IPS-15b (cell line): ENCODE results near the gene TRIM42.

ENCODE experiments used
- H3K27me3 ChIP-seq: one replicate; pipeline ENCODE4 v1.6.1; 2013; ENCODE audit warnings: low read length; ENCODE audit not compliant: control insufficient read depth, insufficient read depth
- H3K36me3 ChIP-seq: one replicate; pipeline ENCODE4 v1.6.1; 2013; ENCODE audit warnings: low read length; ENCODE audit not compliant: control insufficient read depth, insufficient read depth
- H3K4me1 ChIP-seq: one replicate; pipeline ENCODE4 v1.6.1; 2013; ENCODE audit warnings: mild to moderate bottlenecking, low read length; ENCODE audit not compliant: control insufficient read depth, insufficient read depth
- H3K4me3 ChIP-seq: one replicate; pipeline ENCODE4 v1.5.1; 2013; ENCODE audit warnings: low read depth, low read length
- H3K9ac ChIP-seq: one replicate; pipeline ENCODE4 v1.6.1; 2013; ENCODE audit warnings: low read depth, mild to moderate bottlenecking, low read length
- H3K9me3 ChIP-seq: one replicate; pipeline ENCODE4 v1.6.1; 2013; ENCODE audit warnings: mild to moderate bottlenecking, low read length; ENCODE audit not compliant: control insufficient read depth, insufficient read depth

Gene TRIM42

DNA sequence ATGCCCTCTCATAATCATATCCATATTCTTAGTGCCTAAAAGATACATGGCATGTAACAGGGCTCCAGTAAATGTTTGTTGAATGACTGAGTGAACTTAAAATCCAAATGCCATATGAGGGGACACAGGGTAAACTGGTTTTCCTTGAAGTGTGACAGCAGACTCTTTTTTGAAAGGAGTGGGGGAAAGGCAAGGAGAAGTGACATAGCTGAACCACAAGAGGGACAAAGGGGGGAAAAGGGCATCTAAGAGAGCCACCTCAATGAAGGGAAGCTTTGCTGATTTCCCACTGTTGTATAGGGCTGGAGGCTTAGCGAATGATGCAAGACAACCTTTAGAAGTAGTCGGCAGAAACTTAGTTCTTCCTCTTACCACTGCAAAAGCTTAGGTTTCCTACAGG is 9.1 kb downstream of the TRIM42 start:
- no peak overlapping the region for H3K9ac ChIP-seq
- no peaks in the 10 kb centered on the region for H3K9me3 ChIP-seq
- no peaks in the 10 kb centered on the region for H3K36me3 ChIP-seq
- H3K4me3 ChIP-seq = no peak overlapping the region
- H3K4me1 ChIP-seq = no peaks in the 10 kb centered on the region
- no peaks in the 10 kb centered on the region for H3K27me3 ChIP-seq

DNA sequence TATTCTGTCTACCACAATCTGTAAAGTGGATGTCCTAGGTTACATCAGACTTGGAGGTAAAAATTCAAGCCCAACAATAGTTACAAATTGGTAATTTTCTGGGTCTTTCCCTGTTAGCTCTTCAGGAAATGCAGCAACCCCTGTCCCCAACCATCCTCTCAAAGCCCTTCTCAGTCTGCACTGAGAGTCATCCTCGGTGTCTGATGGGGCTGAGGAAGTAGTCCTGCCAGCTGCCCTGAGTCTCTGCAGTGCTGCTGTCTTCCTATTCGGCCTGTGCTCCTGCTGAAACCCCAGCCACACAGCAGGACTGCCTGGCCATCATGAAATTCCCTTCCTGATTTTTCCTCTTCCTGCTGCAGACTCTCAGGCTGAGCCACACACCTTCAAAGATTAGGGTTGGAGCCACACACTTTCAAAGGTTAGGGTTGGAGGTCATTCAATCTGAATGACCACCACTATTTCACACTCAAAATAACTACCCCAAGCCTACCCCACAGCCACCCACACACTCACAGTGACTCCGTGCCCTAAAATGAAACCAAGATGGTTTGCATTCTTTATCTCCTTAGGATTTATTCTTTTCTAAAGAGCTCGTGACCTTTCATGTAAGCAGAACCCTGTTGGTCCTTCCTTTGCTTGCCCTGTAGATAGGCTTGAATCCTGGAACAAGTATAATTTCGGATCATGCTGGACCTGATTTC is 17.6 kb downstream of the TRIM42 start:
- Histone ChIP-seq H3K9ac (no peak overlapping the region), H3K36me3 (no peaks in the 10 kb centered on the region), H3K4me3 (no peak overlapping the region), H3K9me3 (no peaks in the 10 kb centered on the region), H3K27me3 (no peaks in the 10 kb centered on the region), H3K4me1 (no peaks in the 10 kb centered on the region)

DNA sequence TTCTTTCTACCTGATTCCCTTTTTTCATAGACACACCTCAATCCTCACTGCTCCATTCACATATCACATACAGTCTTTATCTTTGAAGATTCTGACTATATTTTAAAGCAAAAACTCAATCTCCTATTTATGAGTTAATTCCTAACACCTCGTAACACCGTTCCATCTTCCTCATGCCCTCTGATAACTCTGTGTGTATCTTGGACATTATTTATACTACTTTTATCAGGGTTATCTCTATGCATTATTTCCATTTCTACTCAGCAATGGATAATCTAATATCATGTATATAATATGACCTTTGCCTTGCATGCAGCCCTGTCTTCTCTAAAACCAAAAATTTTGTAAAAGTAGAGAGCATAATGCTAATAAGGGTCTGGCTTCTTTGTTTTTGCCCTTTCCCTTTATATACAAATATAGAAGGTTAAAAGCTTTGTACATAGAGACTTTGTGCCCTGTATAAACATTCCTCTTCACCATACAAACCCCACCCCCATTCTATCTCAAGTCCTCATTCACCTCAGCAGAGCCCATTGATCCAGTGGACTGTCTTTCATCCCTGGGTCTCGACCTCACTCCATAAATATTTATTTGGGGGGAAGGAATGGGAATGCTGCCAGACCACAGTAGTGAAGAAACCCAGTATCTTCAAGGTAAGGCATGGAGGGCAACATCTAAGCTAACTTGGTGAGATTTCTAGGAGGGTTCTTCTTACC is 21.8 kb downstream of the TRIM42 start:
- Histone ChIP-seq H3K9ac (no peak overlapping the region), H3K27me3 (no peaks in the 10 kb centered on the region), H3K9me3 (no peaks in the 10 kb centered on the region), H3K4me1 (no peaks in the 10 kb centered on the region), H3K36me3 (no peaks in the 10 kb centered on the region), H3K4me3 (no peak overlapping the region)

DNA sequence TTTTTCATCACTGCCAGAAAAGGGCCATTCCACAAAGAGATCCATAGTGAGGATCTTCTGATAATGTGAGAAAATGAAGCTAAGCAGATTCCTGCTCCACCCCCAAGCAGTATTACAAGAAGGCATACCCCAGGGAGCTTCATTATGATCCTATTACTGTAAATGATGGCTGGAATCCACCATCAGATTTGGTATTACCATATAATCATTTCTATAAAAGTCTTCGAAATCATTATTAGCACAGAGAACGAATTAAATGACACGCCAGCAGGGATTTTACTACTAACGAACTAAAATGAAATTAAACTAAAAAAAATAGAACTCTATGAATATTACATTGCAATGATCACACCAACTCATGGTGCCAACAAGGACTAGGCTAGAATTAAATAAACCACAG is 24.4 kb downstream of the TRIM42 start:
- Histone ChIP-seq H3K9ac (no peak overlapping the region), H3K9me3 (peaks cover 8% of the 10 kb centered on the region), H3K4me3 (no peak overlapping the region), H3K27me3 (no peaks in the 10 kb centered on the region), H3K36me3 (no peaks in the 10 kb centered on the region), H3K4me1 (no peaks in the 10 kb centered on the region)

DNA sequence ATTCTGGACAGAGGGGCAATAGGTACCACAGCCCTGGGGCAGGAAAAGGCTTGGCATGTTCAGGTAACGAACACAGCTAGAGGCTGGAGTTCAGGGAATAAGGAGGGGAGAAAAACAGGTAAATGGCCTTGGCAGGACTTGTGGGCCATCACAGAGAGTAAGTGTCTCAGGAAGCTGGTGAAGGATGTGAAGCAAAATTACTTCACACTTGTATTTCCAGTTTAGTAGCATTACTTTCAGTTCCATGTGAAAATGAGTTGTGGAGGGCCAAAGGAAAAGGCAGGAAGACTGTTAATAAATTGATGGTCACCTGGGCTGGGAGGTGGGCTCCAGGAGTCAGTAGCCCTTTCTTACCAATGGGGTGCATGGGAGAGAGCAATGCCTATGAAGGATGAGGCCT is 25.6 kb downstream of the TRIM42 start:
- no peaks in the 10 kb centered on the region for H3K4me1 ChIP-seq
- H3K27me3 ChIP-seq = no peaks in the 10 kb centered on the region
- no peak overlapping the region for H3K9ac ChIP-seq
- H3K9me3 ChIP-seq = peaks cover 8% of the 10 kb centered on the region
- H3K36me3 ChIP-seq = no peaks in the 10 kb centered on the region
- no peak overlapping the region for H3K4me3 ChIP-seq

DNA sequence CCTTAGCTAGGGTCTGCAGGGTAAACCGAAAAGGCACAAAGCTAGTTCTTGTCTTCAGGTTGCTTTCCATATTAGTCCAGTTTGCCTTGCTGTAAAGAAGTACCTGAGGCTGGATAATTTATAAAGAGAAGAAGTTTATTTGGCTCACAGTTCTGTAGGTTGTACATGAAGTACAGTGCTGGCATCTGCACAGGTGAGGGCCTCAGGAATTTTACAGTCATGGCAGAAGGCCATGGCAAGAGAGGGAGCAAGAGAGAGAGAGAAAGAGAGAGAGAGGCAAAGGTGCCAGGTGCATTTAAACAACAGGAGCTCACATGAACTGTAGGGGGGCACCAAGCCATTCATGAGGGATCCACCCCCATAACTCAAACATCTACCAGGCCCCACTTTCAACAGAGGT is 26.9 kb downstream of the TRIM42 start:
- Histone ChIP-seq H3K27me3 (no peaks in the 10 kb centered on the region), H3K4me1 (no peaks in the 10 kb centered on the region), H3K36me3 (no peaks in the 10 kb centered on the region), H3K4me3 (no peak overlapping the region), H3K9me3 (peaks cover 8% of the 10 kb centered on the region), H3K9ac (no peak overlapping the region)

DNA sequence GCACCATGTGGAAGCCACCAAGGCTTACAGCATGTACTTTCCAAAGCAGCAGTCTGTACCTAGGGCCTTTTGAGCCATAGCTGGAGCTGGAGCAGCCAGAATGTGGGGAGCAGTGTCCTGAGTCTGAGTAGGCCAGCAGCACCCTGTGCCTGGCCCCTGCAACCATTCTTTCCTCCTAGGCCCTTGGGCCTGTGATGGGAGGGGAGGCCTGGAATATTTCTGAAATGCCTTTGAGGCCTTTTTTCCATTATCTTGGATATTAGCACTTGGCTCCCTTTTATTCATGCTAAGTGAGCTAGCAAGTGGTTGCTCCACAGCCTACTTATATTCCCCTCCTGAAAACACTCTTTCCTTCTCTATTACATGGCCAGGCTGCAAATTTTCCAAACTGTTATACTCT is 28.1 kb downstream of the TRIM42 start:
- H3K36me3 ChIP-seq = no peaks in the 10 kb centered on the region
- no peak overlapping the region for H3K9ac ChIP-seq
- H3K9me3 ChIP-seq = peaks cover 8% of the 10 kb centered on the region
- H3K4me3 ChIP-seq = no peak overlapping the region
- no peaks in the 10 kb centered on the region for H3K27me3 ChIP-seq
- H3K4me1 ChIP-seq = no peaks in the 10 kb centered on the region

DNA sequence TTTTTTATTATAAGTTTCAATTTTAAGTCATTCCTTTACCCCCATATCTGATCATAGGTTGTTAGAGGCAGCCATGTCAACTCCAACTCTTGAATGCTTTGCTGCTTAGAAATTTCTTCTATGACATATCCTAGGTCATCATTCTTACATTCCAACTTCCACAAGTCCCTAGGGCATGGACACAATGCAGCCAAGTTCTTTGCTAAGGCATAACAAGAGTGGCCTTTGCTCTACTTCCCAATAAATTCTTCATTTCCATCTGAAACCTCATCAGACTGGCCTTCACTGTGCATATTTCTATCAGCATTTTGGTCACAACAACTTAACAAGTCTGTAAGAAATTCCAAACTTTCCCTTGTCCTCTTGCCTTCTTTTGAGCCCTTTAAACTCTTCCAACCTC is 28.5 kb downstream of the TRIM42 start:
- Histone ChIP-seq H3K27me3 (no peaks in the 10 kb centered on the region), H3K4me1 (no peaks in the 10 kb centered on the region), H3K9ac (no peak overlapping the region), H3K36me3 (no peaks in the 10 kb centered on the region), H3K9me3 (peaks cover 8% of the 10 kb centered on the region), H3K4me3 (no peak overlapping the region)

DNA sequence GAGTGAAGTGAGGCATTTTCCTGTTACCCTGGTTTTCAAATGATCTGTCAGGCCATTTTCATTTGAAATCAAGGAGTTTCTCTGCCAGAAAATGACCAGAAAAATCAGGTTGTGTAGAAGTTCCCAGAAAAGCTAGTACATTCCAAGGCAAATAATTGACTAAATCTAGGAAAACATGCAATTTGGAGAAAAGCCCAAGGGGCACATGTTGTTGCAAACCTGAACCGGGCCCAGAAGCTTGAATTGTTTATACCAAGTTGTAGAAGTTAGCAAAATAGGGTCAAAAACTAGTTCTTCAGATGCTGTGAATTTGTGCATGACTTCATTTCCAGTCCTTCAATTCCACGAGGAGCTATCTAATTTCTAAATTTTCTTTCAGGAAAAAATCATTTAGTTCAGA is 31.0 kb downstream of the TRIM42 start:
- no peaks in the 10 kb centered on the region for H3K4me1 ChIP-seq

DNA sequence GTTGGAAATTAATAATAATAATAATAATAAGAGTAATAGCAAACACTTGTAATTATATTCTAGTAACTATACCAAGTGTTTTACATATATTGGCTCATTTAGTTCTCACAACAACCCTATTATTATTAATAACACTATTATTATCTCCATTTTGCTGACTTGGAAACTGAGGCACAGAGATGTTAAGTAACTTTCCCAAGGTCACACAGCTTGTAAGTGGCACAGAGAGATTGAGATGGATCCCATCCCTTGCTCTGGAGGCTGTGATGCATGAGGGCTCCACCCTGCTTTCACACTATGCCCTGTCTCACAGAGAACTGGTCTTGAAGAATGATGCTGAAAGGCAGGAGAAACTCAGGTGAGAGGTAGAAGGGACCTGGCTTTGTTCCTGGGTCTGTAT is 31.9 kb downstream of the TRIM42 start:
- Histone ChIP-seq H3K27me3 (no peaks in the 10 kb centered on the region), H3K36me3 (no peaks in the 10 kb centered on the region), H3K4me1 (no peaks in the 10 kb centered on the region), H3K9ac (no peak overlapping the region), H3K9me3 (peaks cover 8% of the 10 kb centered on the region), H3K4me3 (no peak overlapping the region)

More for the DNA sequence above, 31.0 kb downstream of the TRIM42 start:
- no peaks in the 10 kb centered on the region for H3K36me3 ChIP-seq
- no peak overlapping the region for H3K9ac ChIP-seq
- no peaks in the 10 kb centered on the region for H3K27me3 ChIP-seq
- no peak overlapping the region for H3K4me3 ChIP-seq
- peaks cover 8% of the 10 kb centered on the region for H3K9me3 ChIP-seq

DNA sequence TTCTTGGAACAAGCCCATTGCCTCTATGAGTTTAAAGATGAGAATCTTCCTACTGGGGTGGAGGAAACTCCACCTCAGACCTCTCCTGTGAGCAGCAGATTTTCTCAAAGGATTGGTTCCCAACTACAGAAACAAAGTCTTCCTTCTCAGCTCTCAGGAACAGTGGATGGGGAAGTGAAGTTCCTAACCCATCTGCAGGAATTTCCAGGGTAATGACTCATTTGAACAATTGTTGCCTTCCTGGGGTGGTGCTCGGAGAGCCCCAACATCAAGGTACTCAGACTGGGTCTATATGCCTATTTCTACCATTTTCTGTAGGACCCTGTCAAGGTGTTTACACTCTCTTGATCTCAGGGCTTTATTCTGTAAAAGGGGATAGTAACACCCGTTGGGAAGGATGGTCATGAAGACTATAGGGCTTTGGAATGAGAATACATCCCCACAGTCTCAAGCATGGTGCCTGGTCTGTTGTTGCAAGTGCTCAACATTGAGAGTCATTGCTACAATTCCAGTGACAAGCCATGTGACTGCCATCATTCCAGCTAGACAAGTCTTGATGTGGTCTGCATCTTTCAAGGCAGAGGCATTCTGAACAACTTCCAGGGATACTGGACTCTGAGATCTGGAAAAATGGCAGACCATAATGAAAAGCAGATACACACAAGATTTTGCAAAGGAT is 33.0 kb downstream of the TRIM42 start:
- Histone ChIP-seq H3K27me3 (no peaks in the 10 kb centered on the region), H3K9me3 (peaks cover 3% of the 10 kb centered on the region), H3K4me3 (no peak overlapping the region), H3K36me3 (no peaks in the 10 kb centered on the region), H3K9ac (no peak overlapping the region), H3K4me1 (no peaks in the 10 kb centered on the region)
